22Rv1 (cell line): ENCODE measurements around the gene SCFD2.
"Not testable (repeated sequence)": the region's sequence is repeated elsewhere in the genome, so short reads cannot be mapped to it uniquely, and the experiment has no call there.

Source experiments
- ZFX ChIP-seq: fragments of 450-650 bp; IDR thresholded peaks from 2 replicates; pipeline ENCODE4 v1.6.1; 2017; ENCODE audit warnings: antibody characterized with exemption, borderline replicate concordance
- TF ChIP-seq, protein P1 (sequence below): fragments of 450-650 bp; IDR thresholded peaks from 2 replicates; pipeline ENCODE4 v1.5.1; 2017; ENCODE audit warnings: mild to moderate bottlenecking

DNA sequence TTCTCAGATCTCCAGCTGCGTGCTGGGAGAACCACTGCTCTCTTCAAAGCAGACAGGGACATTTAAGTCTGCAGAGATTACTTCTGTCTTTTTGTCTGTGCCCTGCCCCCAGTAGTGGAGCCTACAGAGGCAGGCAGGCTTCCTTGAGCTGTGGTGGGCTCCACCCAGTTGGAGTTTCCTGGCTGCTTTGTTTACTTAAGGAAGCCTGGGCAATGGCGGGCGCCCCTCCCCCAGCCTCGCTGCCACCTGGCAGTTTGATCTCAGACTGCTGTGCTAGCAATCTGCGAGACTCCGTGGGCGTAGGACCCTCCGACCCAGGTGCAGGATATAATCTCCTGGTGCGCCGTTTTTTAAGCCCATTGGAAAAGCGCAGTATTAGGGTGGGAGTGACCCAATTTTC lies 43.6 kb upstream of the SCFD2 start:
- TF ChIP-seq, protein P1, sequence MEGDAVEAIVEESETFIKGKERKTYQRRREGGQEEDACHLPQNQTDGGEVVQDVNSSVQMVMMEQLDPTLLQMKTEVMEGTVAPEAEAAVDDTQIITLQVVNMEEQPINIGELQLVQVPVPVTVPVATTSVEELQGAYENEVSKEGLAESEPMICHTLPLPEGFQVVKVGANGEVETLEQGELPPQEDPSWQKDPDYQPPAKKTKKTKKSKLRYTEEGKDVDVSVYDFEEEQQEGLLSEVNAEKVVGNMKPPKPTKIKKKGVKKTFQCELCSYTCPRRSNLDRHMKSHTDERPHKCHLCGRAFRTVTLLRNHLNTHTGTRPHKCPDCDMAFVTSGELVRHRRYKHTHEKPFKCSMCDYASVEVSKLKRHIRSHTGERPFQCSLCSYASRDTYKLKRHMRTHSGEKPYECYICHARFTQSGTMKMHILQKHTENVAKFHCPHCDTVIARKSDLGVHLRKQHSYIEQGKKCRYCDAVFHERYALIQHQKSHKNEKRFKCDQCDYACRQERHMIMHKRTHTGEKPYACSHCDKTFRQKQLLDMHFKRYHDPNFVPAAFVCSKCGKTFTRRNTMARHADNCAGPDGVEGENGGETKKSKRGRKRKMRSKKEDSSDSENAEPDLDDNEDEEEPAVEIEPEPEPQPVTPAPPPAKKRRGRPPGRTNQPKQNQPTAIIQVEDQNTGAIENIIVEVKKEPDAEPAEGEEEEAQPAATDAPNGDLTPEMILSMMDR = not testable (repeated sequence)
- TF ChIP-seq ZFX = not testable (repeated sequence)
